BJ (cell line): ENCODE data around the gene RAB21. TPM values are rescaled to one million over a fixed set of nuclear protein-coding genes. Genes with fewer than 3 reads are reported as not detected.
"Not testable (repeated sequence)": the region's sequence is repeated elsewhere in the genome, so short reads cannot be mapped to it uniquely, and the experiment has no call there.

Source experiments
- CTCF ChIA-PET: fragments of 350-600 bp; formaldehyde crosslinking; extraction: SDS; loops from one replicate; lab custom pipeline; 2021; ENCODE audit warnings: antibody characterized with exemption, inconsistent platforms; lab: Yijun Ruan, JAX
- POLR2A ChIA-PET: fragments of 300-600 bp; sonication (Branson Sonifier 250); formaldehyde crosslinking; extraction: SDS; loops from one replicate; lab custom pipeline; 2021; ENCODE audit warnings: antibody characterized with exemption; lab: Charles Lee
- DNase-seq: peaks from one replicate; pipeline ENCODE4 v3.0.0-alpha.2; 2011; ENCODE audit warnings: low read depth
- H3K27me3 ChIP-seq: 2 replicates; pipeline ENCODE4 v1.6.0; 2011; ENCODE audit warnings: low read length; ENCODE audit not compliant: control insufficient read depth, insufficient read depth
- H3K36me3 ChIP-seq: 2 replicates; pipeline ENCODE4 v1.5.1; 2011; ENCODE audit warnings: low read length; ENCODE audit not compliant: control insufficient read depth, insufficient read depth
- H3K4me3 ChIP-seq: 2 replicates; pipeline ENCODE4 v1.5.1; 2011; ENCODE audit warnings: low read depth, mild to moderate bottlenecking, control low read depth, low read length
- CTCF ChIP-seq: IDR thresholded peaks from 2 replicates; pipeline ENCODE4 v1.5.1; 2011; ENCODE audit warnings: low read depth, mild to moderate bottlenecking, control low read depth, inconsistent platforms, low read length, moderate library complexity; ENCODE audit not compliant: insufficient read depth
- polyA plus RNA-seq: library from polyadenylated mRNA; depleted of rRNA; stranded (reverse); fragments of >200 nt; gene quantifications from 2 replicates; pipeline ENCODE4 v1.2.3, GENCODE V29; 2011

The RAB21 gene
- polyA plus RNA-seq, 1 experiment = 3.6 TPM

- ChIA-PET POLR2A (interaction anchor here (0.6 kb wide), 1 partner anchor 846 kb away, joined by 4 read pairs; no protein-coding TSS in a partner anchor), CTCF (interaction anchor here (2.5 kb wide), 1 partner anchor 337 kb away, joined by 7 read pairs; no protein-coding TSS in a partner anchor)
- Histone ChIP-seq H3K4me3 (no peak overlapping the region), H3K27me3 (peaks cover 5% of the 10 kb centered on the region), H3K36me3 (no peaks in the 10 kb centered on the region)
- TF ChIP-seq CTCF = no peak
- DNase-seq = no peak
Observed at GRCh38 chr12:71752891-71753290, 1.8 kb upstream of the RAB21 start.

- Histone ChIP-seq H3K36me3 (peaks cover 2% of the 10 kb centered on the region; the same call in 1 of the 2 replicates), H3K27me3 (peaks cover under 1% of the 10 kb centered on the region), H3K4me3 (peak overlapping the region; percentile 76)
- no peak for DNase-seq
- TF ChIP-seq CTCF = 0 out of 2 replicates have a peak, but pooled peaks have one; percentile 12
- ChIA-PET POLR2A (no interaction called here), CTCF (interaction anchor here (5.9 kb wide), 1 partner anchor 7 kb away, joined by 17 read pairs; no protein-coding TSS in a partner anchor)
Observed at GRCh38 chr12:71755146-71755892, 656 bp downstream of the RAB21 start.

- Histone ChIP-seq H3K4me3 (peak overlapping the region; percentile 76), H3K27me3 (no peaks in the 10 kb centered on the region; the same call in 1 of the 2 replicates), H3K36me3 (peaks cover 2% of the 10 kb centered on the region; the same call in 1 of the 2 replicates)
- ChIA-PET POLR2A (interaction anchor here (0.7 kb wide), 1 partner anchor 1487 kb away, joined by 5 read pairs; no protein-coding TSS in a partner anchor), CTCF (interaction anchor here (5.9 kb wide), 1 partner anchor 8 kb away, joined by 17 read pairs; no protein-coding TSS in a partner anchor)
- DNase-seq = no peak
- no peak for TF ChIP-seq CTCF
Observed at GRCh38 chr12:71756054-71756690, 1.5 kb downstream of the RAB21 start.

DNA sequence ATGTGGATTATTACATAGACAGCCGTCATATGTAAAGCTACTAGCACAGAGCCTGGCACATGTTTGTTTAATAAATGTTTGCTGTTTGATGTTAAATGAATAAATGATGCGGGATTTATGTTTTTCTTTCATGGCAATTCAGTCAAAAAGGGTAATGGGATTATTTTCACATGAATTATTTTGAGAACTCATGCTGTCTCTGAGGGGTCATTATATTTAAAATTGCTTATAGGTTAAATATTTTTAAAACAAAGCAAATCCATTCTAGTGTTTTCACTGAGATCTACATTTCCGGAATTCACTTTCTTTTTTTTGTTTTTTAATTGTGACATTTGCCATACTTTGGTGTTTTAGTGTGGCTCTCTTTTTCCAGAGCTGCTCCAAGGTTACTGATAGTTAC lies 5.3 kb downstream of the RAB21 start:
- CTCF ChIA-PET = interaction anchor here (5.9 kb wide), 1 partner anchor 12 kb away, joined by 17 read pairs; no protein-coding TSS in a partner anchor
- POLR2A ChIA-PET = no interaction called here
- Histone ChIP-seq H3K36me3 (peaks cover 2% of the 10 kb centered on the region; the same call in 1 of the 2 replicates), H3K27me3 (no peaks in the 10 kb centered on the region), H3K4me3 (no peak overlapping the region)
- TF ChIP-seq CTCF = no peak
- DNase-seq = no peak

DNA sequence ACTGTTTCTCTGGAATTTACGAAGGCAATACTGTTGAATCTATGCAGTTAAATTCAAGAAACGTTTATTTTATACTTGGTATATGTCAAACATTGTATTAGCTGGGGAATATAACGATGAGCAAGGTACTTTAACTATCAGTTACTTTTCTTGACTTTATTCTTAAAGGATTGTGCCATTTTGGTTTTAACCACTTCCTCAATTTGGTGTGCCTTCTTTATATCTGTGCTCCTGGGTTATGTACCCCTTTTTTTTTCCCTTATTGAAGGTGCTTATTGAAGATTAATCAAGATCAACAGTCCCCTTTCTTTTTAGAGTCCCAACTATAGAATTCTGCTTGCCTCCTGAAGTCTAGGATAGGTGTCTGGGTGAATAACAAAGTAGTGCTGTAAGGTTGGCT lies 5.8 kb downstream of the RAB21 start:
- H3K36me3 ChIP-seq = peaks cover 2% of the 10 kb centered on the region; the same call in 1 of the 2 replicates
- H3K4me3 ChIP-seq = no peak overlapping the region
- no peaks in the 10 kb centered on the region for H3K27me3 ChIP-seq
- DNase-seq = no peak
- ChIA-PET CTCF (interaction anchor here (5.9 kb wide), 1 partner anchor 13 kb away, joined by 17 read pairs; no protein-coding TSS in a partner anchor), POLR2A (no interaction called here)
- no peak for TF ChIP-seq CTCF

- H3K4me3 ChIP-seq, DNase-seq, H3K36me3 ChIP-seq, H3K27me3 ChIP-seq, POLR2A ChIA-PET, CTCF ChIA-PET: not testable (repeated sequence)
Observed at GRCh38 chr12:71761354-71761753, 6.7 kb downstream of the RAB21 start.
